Cardiac septum (tissue), 1 donor: ENCODE data around the gene LGALS14. TPM values are rescaled to one million over a fixed set of nuclear protein-coding genes. Genes with fewer than 3 reads are reported as not detected.
"Not testable (repeated sequence)": the region's sequence is repeated elsewhere in the genome, so short reads cannot be mapped to it uniquely, and the experiment has no call there.

Experiments used
- DNase-seq: peaks from one replicate; pipeline ENCODE4 v3.0.0-alpha.2; 2020; ENCODE audit warnings: low spot score
- intact Hi-C: fragments of 100-400 bp; cut with DNase I; formaldehyde crosslinking; loops from one replicate; pipeline ENCODE4 v1.14.0; 2022
- long read RNA-seq: library from polyadenylated mRNA; unstranded; transcript quantifications from one replicate; pipeline ENCODE4 v2.0.0, GENCODE V29; 2021
- total RNA-seq: library from RNA; stranded (reverse); fragmentation: NEBNext Ultra II Directional; extraction: Animal tissue kit (Norgen Biotek cat#: 25700); gene quantifications from one replicate; pipeline ENCODE4 v1.2.1, GENCODE V29; 2021
- donor health status: DM: no; HTN: no; CAD: no.

Gene LGALS14
- total RNA-seq = not detected
- long read RNA-seq = 0 reads

GRCh38 chr19:39704181-39705044 lies at the start of gene LGALS14:
LGALS14 (plus strand) TSS chr19:39704481; CDS start chr19:39704529, 48 bp downstream.
- intact Hi-C loops = no loop called here

GRCh38 chr19:39655613-39656012 lies 48.7 kb upstream of the LGALS14 start, which contains the start of gene LGALS16:
LGALS16 (plus strand) TSS chr19:39655913; CDS start chr19:39655962, 49 bp downstream.
- no peak for DNase-seq
- intact Hi-C loops = no loop called here

More at GRCh38 chr19:39704181-39705044, at the start of gene LGALS14:
- DNase-seq = no peak

GRCh38 chr19:39659791-39660190 lies 44.5 kb upstream of the LGALS14 start:
- intact Hi-C loops = no loop called here
- no peak for DNase-seq

- intact Hi-C loops = no loop called here
- no peak for DNase-seq
Measured at GRCh38 chr19:39660661-39661060, 43.6 kb upstream of the LGALS14 start.

GRCh38 chr19:39661565-39661964 lies 42.7 kb upstream of the LGALS14 start:
- intact Hi-C loops = no loop called here
- no peak for DNase-seq

- DNase-seq = not testable (repeated sequence)
- intact Hi-C loops = loop anchor here (5.0 kb wide), 1 partner anchor 118 kb away; no protein-coding TSS in a partner anchor
Measured at GRCh38 chr19:39669860-39670259, 34.4 kb upstream of the LGALS14 start.

- intact Hi-C loops = loop anchor here (5.0 kb wide), 1 partner anchor 119 kb away; no protein-coding TSS in a partner anchor
- DNase-seq = no peak
Measured at GRCh38 chr19:39670998-39671397, 33.3 kb upstream of the LGALS14 start.

- no peak for DNase-seq
- intact Hi-C loops = loop anchor here (5.0 kb wide), 1 partner anchor 120 kb away; no protein-coding TSS in a partner anchor
Measured at GRCh38 chr19:39671739-39672363, 32.4 kb upstream of the LGALS14 start.

- no peak for DNase-seq
- intact Hi-C loops = loop anchor here (5.0 kb wide), 1 partner anchor 120 kb away; no protein-coding TSS in a partner anchor
Measured at GRCh38 chr19:39672473-39672872, 31.8 kb upstream of the LGALS14 start.

GRCh38 chr19:39673862-39674261 lies 30.4 kb upstream of the LGALS14 start:
- intact Hi-C loops = loop anchor here (5.0 kb wide), 1 partner anchor 122 kb away; no protein-coding TSS in a partner anchor
- DNase-seq = not testable (repeated sequence)

- intact Hi-C loops = no loop called here
- no peak for DNase-seq
Measured at GRCh38 chr19:39676004-39676403, 28.3 kb upstream of the LGALS14 start.

- DNase-seq = no peak
- intact Hi-C loops = no loop called here
Measured at GRCh38 chr19:39677961-39678889, 26.1 kb upstream of the LGALS14 start.

- no peak for DNase-seq
- intact Hi-C loops = no loop called here
Measured at GRCh38 chr19:39679056-39679790, 25.1 kb upstream of the LGALS14 start.

GRCh38 chr19:39679791-39680168 lies 24.5 kb upstream of the LGALS14 start:
- intact Hi-C loops = no loop called here
- DNase-seq = no peak

- DNase-seq = no peak
- intact Hi-C loops = no loop called here
Measured at GRCh38 chr19:39680593-39680992, 23.7 kb upstream of the LGALS14 start.

- DNase-seq = no peak
- intact Hi-C loops = no loop called here
Measured at GRCh38 chr19:39681416-39681815, 22.9 kb upstream of the LGALS14 start.

- intact Hi-C loops = no loop called here
- no peak for DNase-seq
Measured at GRCh38 chr19:39684267-39684666, 20.0 kb upstream of the LGALS14 start.

- intact Hi-C loops = no loop called here
- DNase-seq = no peak
Measured at GRCh38 chr19:39686739-39687138, 17.5 kb upstream of the LGALS14 start.

GRCh38 chr19:39688637-39689036 lies 15.6 kb upstream of the LGALS14 start:
- intact Hi-C loops, DNase-seq: not testable (repeated sequence)
